ENCODE data around the gene LRIG3. TPM values are rescaled to one million over a fixed set of nuclear protein-coding genes. Genes with fewer than 3 reads are reported as not detected.

LRIG3 gene
- total and polyA plus RNA-seq, 11 donors: 1.8 to 8.9 (median 4.6) TPM

GRCh38 chr12:58965568-58965967 lies 45.3 kb upstream of the LRIG3 start:
- Histone ChIP-seq H3K4me3 (no peak overlapping the region), H3K27ac (no peak overlapping the region), H3K27me3 (no peaks in the 10 kb centered on the region), H3K4me1 (no peaks in the 10 kb centered on the region), H3K36me3 (no peaks in the 10 kb centered on the region), H3K9me3 (no peaks in the 10 kb centered on the region)
- DNase-seq (no peak), ATAC-seq (no peak)
- 88 to 97% (median 92%) methylated on average over 3 of the region's 3 CpGs for WGBS, 4 donors
- intact Hi-C loops (cut with DNase I): no loop called here
- no peak for TF ChIP-seq CTCF (IDR thresholded peaks at IDR 0.05)
- TF ChIP-seq POLR2A (IDR thresholded peaks at IDR 0.05): no peak

- TF ChIP-seq CTCF (IDR thresholded peaks at IDR 0.05): no peak
- no peak for TF ChIP-seq POLR2A (IDR thresholded peaks at IDR 0.05)
- Histone ChIP-seq H3K27me3 (no peaks in the 10 kb centered on the region), H3K4me3 (no peak overlapping the region), H3K27ac (no peak overlapping the region), H3K4me1 (no peaks in the 10 kb centered on the region), H3K9me3 (no peaks in the 10 kb centered on the region), H3K36me3 (no peaks in the 10 kb centered on the region)
- no peak for DNase-seq
- WGBS, 4 donors: 77 to 89% (median 81%) methylated on average over 1 of the region's 1 CpG
- ATAC-seq: no peak
- intact Hi-C loops (cut with DNase I): no loop called here
Measured at GRCh38 chr12:58963844-58964243, 43.5 kb upstream of the LRIG3 start.

GRCh38 chr12:58961906-58962305 lies 41.6 kb upstream of the LRIG3 start:
- Histone ChIP-seq H3K27me3 (no peaks in the 10 kb centered on the region), H3K27ac (no peak overlapping the region), H3K4me1 (no peaks in the 10 kb centered on the region), H3K4me3 (no peak overlapping the region), H3K36me3 (no peaks in the 10 kb centered on the region), H3K9me3 (no peaks in the 10 kb centered on the region)
- ATAC-seq (no peak), DNase-seq (no peak)
- WGBS, 4 donors: 61 to 72% (median 69%) methylated on average over 4 of the region's 4 CpGs
- intact Hi-C loops (cut with DNase I): no loop called here
- TF ChIP-seq POLR2A (IDR thresholded peaks at IDR 0.05): no peak
- TF ChIP-seq CTCF (IDR thresholded peaks at IDR 0.05): no peak

- Histone ChIP-seq H3K27me3 (no peaks in the 10 kb centered on the region), H3K4me1 (no peaks in the 10 kb centered on the region), H3K4me3 (no peak overlapping the region), H3K9me3 (no peaks in the 10 kb centered on the region), H3K27ac (no peak overlapping the region), H3K36me3 (no peaks in the 10 kb centered on the region)
- ATAC-seq: no peak
- DNase-seq: no peak
- TF ChIP-seq CTCF (IDR thresholded peaks at IDR 0.05) (no peak), POLR2A (IDR thresholded peaks at IDR 0.05) (no peak)
- intact Hi-C loops (cut with DNase I): no loop called here
- 59 to 68% (median 66%) methylated on average over 3 of the region's 3 CpGs for WGBS, 4 donors
Measured at GRCh38 chr12:58961166-58961565, 40.9 kb upstream of the LRIG3 start.

All from heart left ventricle (tissue), 16 donors.